AG09309 (cell line): Measurements from ENCODE around the gene PLCG1.
A peak's percentile ranks its signal among the peaks of the same experiment; 100 is the strongest.

Source experiments
- DNase-seq: peaks from one replicate; pipeline ENCODE4 v3.0.0-alpha.2; 2010; ENCODE audit warnings: low read depth
- H3K4me3 ChIP-seq: 2 replicates; pipeline ENCODE4 v1.5.1; 2011; ENCODE audit warnings: mild to moderate bottlenecking, low read depth, low read length, moderate library complexity; ENCODE audit not compliant: control insufficient read depth
- CTCF ChIP-seq: IDR thresholded peaks from 2 replicates; pipeline ENCODE4 v1.5.1; 2011; ENCODE audit warnings: mild to moderate bottlenecking, low read depth, low read length, inconsistent platforms; ENCODE audit not compliant: insufficient read depth, control insufficient read depth; ENCODE audit errors: missing control alignments

Gene PLCG1

GRCh38 chr20:41169791-41170351, 32.5 kb downstream of the PLCG1 start:
- H3K4me3 ChIP-seq, result no peak overlapping the region
- TF ChIP-seq CTCF, result no peak
- DNase-seq, result peak; percentile 20

- no peak overlapping the region for H3K4me3 ChIP-seq
- no peak for DNase-seq
- no peak for TF ChIP-seq CTCF
Measured at GRCh38 chr20:41170386-41171105, 33.2 kb downstream of the PLCG1 start.

GRCh38 chr20:41171736-41172295, 34.5 kb downstream of the PLCG1 start:
- H3K4me3 ChIP-seq, result no peak overlapping the region
- no peak for DNase-seq
- TF ChIP-seq CTCF, result no peak

- DNase-seq, result no peak
- H3K4me3 ChIP-seq, result no peak overlapping the region
- TF ChIP-seq CTCF, result no peak
Measured at GRCh38 chr20:41172296-41173140, 35.2 kb downstream of the PLCG1 start.

- peak; percentile 33 for DNase-seq
- no peak overlapping the region for H3K4me3 ChIP-seq
- TF ChIP-seq CTCF, result peak; percentile 98
Measured at GRCh38 chr20:41173161-41173721, 35.9 kb downstream of the PLCG1 start.

GRCh38 chr20:41173791-41174341, 36.5 kb downstream of the PLCG1 start:
- no peak for DNase-seq
- H3K4me3 ChIP-seq, result no peak overlapping the region
- TF ChIP-seq CTCF, result no peak
